ENCODE data around the gene CYP27B1. TPM values are rescaled to one million over a fixed set of nuclear protein-coding genes. Genes with fewer than 3 reads are reported as not detected.

The CYP27B1 gene
- total RNA-seq, 1 experiment from 2014 or later, result 1.8 TPM

DNA sequence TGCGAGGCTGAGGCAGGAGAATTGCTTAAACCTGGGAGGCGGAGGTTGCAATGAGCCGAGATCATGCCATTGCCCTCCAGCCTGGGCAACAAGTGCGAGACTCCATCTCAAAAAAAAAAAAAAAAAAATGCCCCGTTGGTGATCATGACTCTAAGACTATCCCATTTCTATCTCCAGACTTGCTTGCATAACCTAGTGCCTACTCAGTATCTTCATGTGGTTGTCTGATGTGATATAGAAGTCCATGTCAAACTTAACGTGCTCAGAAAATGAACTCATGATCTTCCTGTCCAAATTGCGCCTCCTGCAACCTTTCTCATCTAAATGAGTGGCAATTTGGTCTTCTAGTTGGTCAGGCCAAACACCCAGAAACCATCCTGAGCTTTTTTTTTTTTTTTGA is 11.0 kb upstream of the CYP27B1 start:
- DNase-seq, result no peak
- peaks cover 28% of the 10 kb centered on the region for H3K36me3 Mint-ChIP-seq (ENCODE audit: insufficient read depth, unreplicated experiment)
- intact Hi-C loops (cut with micrococcal nuclease; ENCODE audit: unreplicated experiment), result no loop called here
- H3K4me1 Mint-ChIP-seq (ENCODE audit: low read depth, unreplicated experiment), result no peaks in the 10 kb centered on the region
- no peaks in the 10 kb centered on the region for H3K9me3 Mint-ChIP-seq (ENCODE audit: low read depth, unreplicated experiment)
- BruUV-seq (replicated peaks), result no TSS peak
- no peak for TF ChIP-seq CTCF (IDR thresholded peaks at IDR 0.05; ENCODE audit: unreplicated experiment)
- no peak overlapping the region for H3K27ac Mint-ChIP-seq (ENCODE audit: unreplicated experiment)
- no peak overlapping the region for H3K4me3 Mint-ChIP-seq (ENCODE audit: low read depth, unreplicated experiment)
- H3K27me3 Mint-ChIP-seq (ENCODE audit: unreplicated experiment), result no peaks in the 10 kb centered on the region
- CTCF ChIA-PET, result no interaction called here

- CTCF ChIA-PET, result no interaction called here
Observed at GRCh38 chr12:57777367-57777766, 10.5 kb upstream of the CYP27B1 start.

DNA sequence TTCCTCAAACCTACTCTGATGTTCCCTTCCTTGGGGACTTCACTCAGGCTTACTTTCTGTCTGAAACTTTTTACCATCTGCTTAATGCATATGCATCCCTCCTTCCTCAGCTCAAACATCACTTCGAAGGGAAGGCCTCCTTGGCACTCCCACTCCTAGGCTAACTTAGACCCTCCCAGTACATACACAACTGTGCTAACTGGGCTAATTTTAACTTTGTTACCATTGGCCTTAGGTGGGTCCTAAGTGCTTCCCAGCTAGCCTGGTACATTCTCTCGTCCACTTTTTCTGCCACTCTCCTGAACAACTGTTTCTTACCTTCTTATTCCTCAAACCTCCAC is 9.3 kb upstream of the CYP27B1 start:
- CTCF ChIA-PET, result no interaction called here
- no peak for TF ChIP-seq CTCF (IDR thresholded peaks at IDR 0.05; ENCODE audit: unreplicated experiment)
- intact Hi-C loops (cut with micrococcal nuclease; ENCODE audit: unreplicated experiment), result no loop called here
- no TSS peak for BruUV-seq (replicated peaks)
- no peaks in the 10 kb centered on the region for H3K9me3 Mint-ChIP-seq (ENCODE audit: low read depth, unreplicated experiment)
- peaks cover 40% of the 10 kb centered on the region for H3K36me3 Mint-ChIP-seq (ENCODE audit: insufficient read depth, unreplicated experiment)
- H3K27me3 Mint-ChIP-seq (ENCODE audit: unreplicated experiment), result no peaks in the 10 kb centered on the region
- H3K4me1 Mint-ChIP-seq (ENCODE audit: low read depth, unreplicated experiment), result peaks cover 2% of the 10 kb centered on the region
- no peak for DNase-seq
- no peak overlapping the region for H3K27ac Mint-ChIP-seq (ENCODE audit: unreplicated experiment)
- H3K4me3 Mint-ChIP-seq (ENCODE audit: low read depth, unreplicated experiment), result no peak overlapping the region

More at GRCh38 chr12:57777367-57777766, 10.5 kb upstream of the CYP27B1 start:
- no peak for DNase-seq
- Mint-ChIP-seq H3K27ac (ENCODE audit: unreplicated experiment) (no peak overlapping the region), H3K4me1 (ENCODE audit: low read depth, unreplicated experiment) (no peaks in the 10 kb centered on the region), H3K36me3 (ENCODE audit: insufficient read depth, unreplicated experiment) (peaks cover 28% of the 10 kb centered on the region), H3K4me3 (ENCODE audit: low read depth, unreplicated experiment) (no peak overlapping the region), H3K9me3 (ENCODE audit: low read depth, unreplicated experiment) (no peaks in the 10 kb centered on the region), H3K27me3 (ENCODE audit: unreplicated experiment) (no peaks in the 10 kb centered on the region)
- TF ChIP-seq CTCF (IDR thresholded peaks at IDR 0.05; ENCODE audit: unreplicated experiment), result no peak
- no TSS peak for BruUV-seq (replicated peaks)
- intact Hi-C loops (cut with micrococcal nuclease; ENCODE audit: unreplicated experiment), result no loop called here

GRCh38 chr12:57775563-57776246 is 8.8 kb upstream of the CYP27B1 start:
- no peak overlapping the region for H3K4me3 Mint-ChIP-seq (ENCODE audit: low read depth, unreplicated experiment)
- intact Hi-C loops (cut with micrococcal nuclease; ENCODE audit: unreplicated experiment), result no loop called here
- no peaks in the 10 kb centered on the region for H3K27me3 Mint-ChIP-seq (ENCODE audit: unreplicated experiment)
- DNase-seq, result no peak
- CTCF ChIA-PET, result interaction anchor here (0.7 kb wide), 1 partner anchor 35 kb away, joined by 3 read pairs; no protein-coding TSS in a partner anchor
- no peaks in the 10 kb centered on the region for H3K9me3 Mint-ChIP-seq (ENCODE audit: low read depth, unreplicated experiment)
- no TSS peak for BruUV-seq (replicated peaks)
- H3K36me3 Mint-ChIP-seq (ENCODE audit: insufficient read depth, unreplicated experiment), result peaks cover 45% of the 10 kb centered on the region
- no peak for TF ChIP-seq CTCF (IDR thresholded peaks at IDR 0.05; ENCODE audit: unreplicated experiment)
- H3K4me1 Mint-ChIP-seq (ENCODE audit: low read depth, unreplicated experiment), result peaks cover 7% of the 10 kb centered on the region
- H3K27ac Mint-ChIP-seq (ENCODE audit: unreplicated experiment), result no peak overlapping the region

All from Calu3 (cell line).